ENCODE results near the gene RIPOR3. TPM values are rescaled to one million over a fixed set of nuclear protein-coding genes. Genes with fewer than 3 reads are reported as not detected.

Gene RIPOR3
- total RNA-seq, 1 experiment from 2014 or later, result 0.46 TPM

GRCh38 chr20:50590348-50590664, 101.0 kb downstream of the RIPOR3 start:
- H3K4me1 Mint-ChIP-seq, result 0 out of 4 replicates have a peak, but pooled peaks cover 0 to 1% of the 10 kb centered on the region in 2 experiments
- H3K9me3 ChIP-seq (ENCODE audit: control insufficient read depth, low read depth, low read length), result no peaks in the 10 kb centered on the region
- no peaks in the 10 kb centered on the region for H3K23me2 ChIP-seq (ENCODE audit: insufficient read length, low read depth, low read length, poor library complexity, severe bottlenecking)
- H2BK120ac ChIP-seq (ENCODE audit: low read depth, low read length, poor library complexity, severe bottlenecking), result no peak overlapping the region
- no peak overlapping the region for H3K23ac ChIP-seq (ENCODE audit: insufficient read length, low read depth, low read length)
- TF ChIP-seq, protein P1, sequence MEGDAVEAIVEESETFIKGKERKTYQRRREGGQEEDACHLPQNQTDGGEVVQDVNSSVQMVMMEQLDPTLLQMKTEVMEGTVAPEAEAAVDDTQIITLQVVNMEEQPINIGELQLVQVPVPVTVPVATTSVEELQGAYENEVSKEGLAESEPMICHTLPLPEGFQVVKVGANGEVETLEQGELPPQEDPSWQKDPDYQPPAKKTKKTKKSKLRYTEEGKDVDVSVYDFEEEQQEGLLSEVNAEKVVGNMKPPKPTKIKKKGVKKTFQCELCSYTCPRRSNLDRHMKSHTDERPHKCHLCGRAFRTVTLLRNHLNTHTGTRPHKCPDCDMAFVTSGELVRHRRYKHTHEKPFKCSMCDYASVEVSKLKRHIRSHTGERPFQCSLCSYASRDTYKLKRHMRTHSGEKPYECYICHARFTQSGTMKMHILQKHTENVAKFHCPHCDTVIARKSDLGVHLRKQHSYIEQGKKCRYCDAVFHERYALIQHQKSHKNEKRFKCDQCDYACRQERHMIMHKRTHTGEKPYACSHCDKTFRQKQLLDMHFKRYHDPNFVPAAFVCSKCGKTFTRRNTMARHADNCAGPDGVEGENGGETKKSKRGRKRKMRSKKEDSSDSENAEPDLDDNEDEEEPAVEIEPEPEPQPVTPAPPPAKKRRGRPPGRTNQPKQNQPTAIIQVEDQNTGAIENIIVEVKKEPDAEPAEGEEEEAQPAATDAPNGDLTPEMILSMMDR (conservative IDR thresholded peaks at IDR 0.05), result no peak
- no peak overlapping the region; a peak in 1 of 7 replicates for H3K27ac Mint-ChIP-seq
- no peaks in the 10 kb centered on the region for H3K27me3 ChIP-seq (ENCODE audit: insufficient read depth, low read length)
- no peak overlapping the region for H3K56ac ChIP-seq (ENCODE audit: insufficient read length, low read depth, low read length)
- no peak overlapping the region for H4K5ac ChIP-seq (ENCODE audit: insufficient read length, low read depth, low read length)
- no peaks in the 10 kb centered on the region for H3K79me1 ChIP-seq (ENCODE audit: insufficient read depth, low read depth, low read length, poor library complexity, severe bottlenecking)
- WGBS (ENCODE audit: extremely low coverage, insufficient read length, low lambda C conversion rate), result no CpG with 5 or more reads among the region's 11 CpGs
- no peak overlapping the region for H4K8ac ChIP-seq (replicated peaks; ENCODE audit: insufficient read length, low read depth, low read length)
- no peaks in the 10 kb centered on the region for H3K4me1 ChIP-seq (ENCODE audit: insufficient read depth, low read length)
- H3K18ac ChIP-seq (ENCODE audit: insufficient read length, low read depth, low read length), result no peak overlapping the region
- no peak overlapping the region for H3K4me2 ChIP-seq (ENCODE audit: insufficient read depth, insufficient read length, low read length)
- H3K14ac ChIP-seq (ENCODE audit: insufficient read depth, low read length), result no peak overlapping the region
- H3K27me3 Mint-ChIP-seq (ENCODE audit: low read depth), result no peaks in the 10 kb centered on the region
- H3K27ac ChIP-seq (ENCODE audit: insufficient read length, low read depth, low read length), result no peak overlapping the region
- H3K9ac ChIP-seq (ENCODE audit: extremely low read depth, insufficient read length, low read length), result no peak overlapping the region
- H4K91ac ChIP-seq (ENCODE audit: insufficient read length, low read depth, low read length), result no peak overlapping the region
- H3K36me3 Mint-ChIP-seq (ENCODE audit: insufficient read depth in 1 of 3, low read depth in 3 of 3), result peaks cover 3 to 18% (median 10%) of the 10 kb centered on the region in 3 experiments; a peak in 5 of 7 replicates
- no peak overlapping the region for H3K4me3 Mint-ChIP-seq
- H3T11ph ChIP-seq (ENCODE audit: low read length), result no peak overlapping the region
- H2BK12ac ChIP-seq (ENCODE audit: insufficient read length, low read depth, low read length), result no peak overlapping the region
- no peak overlapping the region for H3K4ac ChIP-seq (ENCODE audit: low read depth, low read length)
- H2AFZ ChIP-seq (ENCODE audit: low read length), result no peak overlapping the region
- H3K9me3 Mint-ChIP-seq, result peaks cover 0 to 3% of the 10 kb centered on the region in 2 experiments; a peak in 1 of 5 replicates
- H2BK15ac ChIP-seq (ENCODE audit: low read depth, low read length), result no peak overlapping the region
- H2BK20ac ChIP-seq (ENCODE audit: low read depth, low read length, poor library complexity, severe bottlenecking), result no peak overlapping the region
- H2BK5ac ChIP-seq (ENCODE audit: insufficient read length, low read length), result no peak overlapping the region
- no peak overlapping the region for H2AK5ac ChIP-seq (ENCODE audit: insufficient read length, low read length)
- no peaks in the 10 kb centered on the region for H3K79me2 ChIP-seq (ENCODE audit: insufficient read depth, low read length)
- H4K20me1 ChIP-seq (ENCODE audit: control insufficient read depth, insufficient read depth, insufficient read length), result no peaks in the 10 kb centered on the region
- no peak for DNase-seq
